GM19438 (cell line): ENCODE data around the gene TPSAB1.
"Not testable (repeated sequence)": the region's sequence is repeated elsewhere in the genome, so short reads cannot be mapped to it uniquely, and the experiment has no call there.

Source experiments
- ATAC-seq: cut with Tn5 transposase; IDR thresholded peaks from one replicate; pipeline ENCODE4 v1.9.1; 2021; ENCODE audit warnings: low read depth; ENCODE audit not compliant: unreplicated experiment

Gene TPSAB1

GRCh38 chr16:1262210-1262845 is 21.8 kb downstream of the TPSAB1 start:
- ATAC-seq, result no peak

- no peak for ATAC-seq
Measured at GRCh38 chr16:1262846-1263221, 22.3 kb downstream of the TPSAB1 start.

GRCh38 chr16:1263591-1264344 is 23.3 kb downstream of the TPSAB1 start:
- no peak for ATAC-seq

- no peak for ATAC-seq
Measured at GRCh38 chr16:1264345-1265089, 24.0 kb downstream of the TPSAB1 start.

DNA sequence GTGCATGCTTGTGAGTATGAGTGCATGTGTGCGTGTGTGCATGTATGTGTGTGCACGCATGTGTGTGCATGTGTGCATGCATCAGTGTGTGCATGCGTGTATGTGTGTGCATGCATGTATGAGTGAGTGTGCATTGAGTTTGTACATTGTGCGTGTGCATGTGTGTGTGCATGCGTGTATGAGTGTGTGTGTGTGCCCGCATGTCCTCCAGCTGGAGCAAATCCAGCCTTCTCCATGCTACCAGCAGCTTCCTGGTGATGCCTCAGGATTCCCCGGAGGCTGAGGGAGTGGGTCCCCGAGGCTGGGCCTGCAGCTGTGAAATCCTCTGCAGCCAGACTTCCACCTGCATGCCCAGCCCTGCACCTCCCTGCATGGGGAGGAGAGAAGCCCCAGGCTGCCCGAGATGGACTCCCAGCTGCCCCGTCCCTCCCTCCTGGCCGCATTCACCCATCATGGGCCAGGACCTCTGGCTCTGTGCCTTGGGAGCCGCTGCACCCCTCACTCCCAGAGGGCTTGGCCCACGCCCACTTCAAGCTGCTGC is 24.7 kb downstream of the TPSAB1 start:
- ATAC-seq, result no peak

DNA sequence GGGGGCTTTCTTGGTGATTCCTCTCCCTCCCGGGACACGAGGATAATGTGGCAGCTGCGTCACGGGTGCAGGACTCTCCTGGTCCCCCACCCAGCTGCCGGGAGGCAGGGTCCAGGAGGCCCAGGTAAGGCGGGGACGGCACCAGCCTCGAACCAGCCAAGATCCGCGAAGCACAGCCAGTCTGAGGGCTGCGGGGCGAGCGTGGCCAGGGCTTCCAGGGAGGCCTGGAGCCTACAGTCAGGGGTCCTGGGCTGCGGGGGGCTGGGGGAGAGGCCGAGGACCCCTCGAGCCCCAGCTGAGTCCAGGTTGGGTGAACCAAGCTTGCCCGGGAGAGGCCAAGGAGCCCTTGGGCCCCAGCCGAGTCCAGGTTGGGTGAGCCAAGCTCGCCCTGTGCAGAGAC is 25.3 kb downstream of the TPSAB1 start:
- no peak for ATAC-seq

- ATAC-seq, result not testable (repeated sequence)
Measured at GRCh38 chr16:1269418-1269817, 28.9 kb downstream of the TPSAB1 start.

GRCh38 chr16:1271380-1271723 is 30.8 kb downstream of the TPSAB1 start:
- ATAC-seq, result no peak

- not testable (repeated sequence) for ATAC-seq
Measured at GRCh38 chr16:1271724-1272413, 31.4 kb downstream of the TPSAB1 start.

GRCh38 chr16:1272453-1273198 is 32.1 kb downstream of the TPSAB1 start:
- ATAC-seq, result no peak

GRCh38 chr16:1273816-1274215 is 33.3 kb downstream of the TPSAB1 start:
- no peak for ATAC-seq

- no peak for ATAC-seq
Measured at GRCh38 chr16:1274767-1275166, 34.3 kb downstream of the TPSAB1 start.

GRCh38 chr16:1275791-1276579 is 35.5 kb downstream of the TPSAB1 start:
- ATAC-seq, result no peak

DNA sequence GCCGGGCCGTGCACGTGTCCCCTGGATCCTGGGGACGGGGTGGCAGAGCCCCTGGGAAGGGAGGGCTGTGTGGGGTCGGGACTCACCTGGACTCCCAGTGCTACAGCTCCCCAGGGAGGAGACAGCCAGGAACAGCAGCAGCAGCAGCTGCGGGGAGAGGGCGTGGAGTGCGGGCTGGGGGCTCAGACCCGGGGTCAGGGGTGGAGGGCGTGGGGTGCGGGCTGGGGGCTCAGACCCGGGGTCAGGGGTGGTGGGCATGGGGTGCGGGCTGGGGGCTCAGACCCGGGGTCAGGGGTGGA is 36.0 kb downstream of the TPSAB1 start:
- ATAC-seq, result no peak

- no peak for ATAC-seq
Measured at GRCh38 chr16:1277151-1277598, 36.7 kb downstream of the TPSAB1 start.

DNA sequence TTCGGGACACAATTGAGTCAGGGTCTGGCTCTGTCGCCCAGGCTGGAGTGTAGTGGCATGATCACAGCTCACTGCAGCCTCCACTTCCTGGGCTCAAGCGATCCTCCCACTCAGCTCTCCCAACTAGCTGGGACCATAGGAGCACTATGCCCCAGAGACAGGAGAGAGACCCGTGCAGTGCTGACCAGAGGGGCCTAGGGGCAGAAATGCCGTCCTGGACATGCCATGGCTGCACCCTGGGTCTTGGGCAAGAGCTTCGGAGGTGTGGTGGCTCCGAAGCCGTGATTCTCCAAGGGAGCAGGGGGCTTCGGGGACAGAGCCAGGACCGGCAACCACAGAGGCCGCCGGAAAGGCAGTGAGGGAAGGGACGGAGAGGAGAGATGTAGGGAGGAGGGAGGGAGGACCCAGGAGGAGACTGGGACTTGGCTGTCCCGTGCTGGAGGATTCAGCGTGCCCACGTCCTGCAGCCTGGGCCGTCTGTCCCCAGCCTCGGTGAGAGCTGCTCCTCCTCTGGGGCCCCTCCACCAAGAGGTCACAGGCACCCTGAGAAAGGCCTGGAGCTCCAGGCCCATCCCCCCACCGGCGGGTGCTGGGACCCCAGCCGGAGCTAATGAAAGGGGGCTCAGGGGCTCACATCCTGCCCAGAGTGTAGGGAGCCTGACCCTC is 37.2 kb downstream of the TPSAB1 start:
- no peak for ATAC-seq

DNA sequence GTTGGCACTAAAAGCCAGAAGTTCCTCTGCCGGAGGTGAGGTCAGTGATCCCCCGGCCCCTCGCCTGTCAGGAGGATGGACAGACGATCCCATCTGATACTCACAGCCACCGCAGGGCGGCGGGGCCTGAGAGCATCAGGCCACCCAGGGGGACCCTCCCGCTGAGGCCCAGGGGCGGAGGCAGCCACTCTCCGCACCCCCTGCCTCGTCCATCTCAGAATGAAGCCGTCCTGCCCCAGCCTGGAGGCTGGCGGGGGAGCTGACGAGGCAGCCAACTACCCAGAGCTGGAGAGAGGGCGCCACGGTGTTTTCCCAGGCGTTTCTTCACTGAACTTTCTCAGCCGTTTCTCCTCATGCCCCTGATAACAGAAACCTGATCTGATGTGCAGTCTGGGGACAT is 38.0 kb downstream of the TPSAB1 start:
- no peak for ATAC-seq

- ATAC-seq, result no peak
Measured at GRCh38 chr16:1279081-1279944, 38.8 kb downstream of the TPSAB1 start.
